Heart left ventricle (tissue), 13 donors: ENCODE measurements around the gene IFITM5.

Experiments
- POLR2A ChIP-seq, 2 donors: fragments of 450-650 bp; IDR thresholded peaks; one replicate each; pipeline ENCODE4 v1.6.1; 2017; ENCODE audit warnings: antibody characterized with exemption in 2 of 2, mild to moderate bottlenecking in 2 of 2, moderate library complexity in 2 of 2
- TF ChIP-seq, protein P1 (sequence below), 12 donors: fragments of 200-600 bp; sonication (generic) in 4 of 12; IDR thresholded peaks; one replicate each; pipeline versions ENCODE4 v1.5.0 to v1.8.0; 2018 to 2022; ENCODE audit warnings: antibody characterized with exemption in 12 of 12, mild to moderate bottlenecking in 5 of 12
- donor health status: ischemic (EF 13 %, LVEDD 7.1; RV severe dilation, severe dysfunction).
- donor health status: DM: no; HTN: yes; CAD: no.
- donor health status: DM: no; HTN: no; CAD: no.
- donor health status: ischemic (EF 25% LVEDD 6.9; RV normal size, moderate dysfunction).
- donor health status: ischemic (EF 25% LVEDD 5.7; RV mildly dilated, moderate dysfunction).
- donor health status: ischemic (EF 35%, LVEDD 5.7; RV mildly dilated, moderate dysfunction).
- donor health status: nonischemic (EF 11% LVEDD 7.7; RV severe dilation, severe dysfunction).
- donor health status: DM: yes; HTN: yes; CAD: no.
- donor health status: PGD.
- donor health status: ischemic (EF 29% LVEDD 5.4; RV normal size, mild dysfunction).
- donor health status: nonischemic (EF 23%, LVEDD 6.1; RV moderate dilation, normal function).

DNA sequence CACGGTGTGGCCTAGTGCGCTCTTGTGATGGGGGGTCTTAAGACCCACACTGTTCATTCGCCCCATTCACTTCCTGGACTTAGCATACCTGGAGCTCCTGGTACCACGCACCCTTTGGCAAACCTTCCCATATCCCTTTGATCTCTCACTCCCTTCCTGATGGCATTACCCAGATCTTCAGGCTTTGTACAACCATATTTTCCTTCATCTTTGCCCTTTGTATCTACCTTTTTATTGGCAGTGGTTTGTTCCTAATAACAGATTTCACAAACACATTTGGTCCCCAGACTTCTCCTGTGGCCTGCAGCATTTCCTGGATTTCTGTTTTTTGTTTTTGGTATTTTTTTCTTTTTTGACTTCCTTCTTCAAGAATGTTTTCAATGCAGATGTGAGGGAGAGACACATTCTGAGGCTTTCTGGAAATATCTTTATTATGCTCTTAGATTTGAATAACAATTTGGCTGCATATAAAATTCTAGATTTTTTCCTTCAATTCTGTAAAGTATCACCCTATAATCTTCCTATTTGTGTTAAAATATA is 37.4 kb upstream of the IFITM5 start:
- TF ChIP-seq, protein P1, sequence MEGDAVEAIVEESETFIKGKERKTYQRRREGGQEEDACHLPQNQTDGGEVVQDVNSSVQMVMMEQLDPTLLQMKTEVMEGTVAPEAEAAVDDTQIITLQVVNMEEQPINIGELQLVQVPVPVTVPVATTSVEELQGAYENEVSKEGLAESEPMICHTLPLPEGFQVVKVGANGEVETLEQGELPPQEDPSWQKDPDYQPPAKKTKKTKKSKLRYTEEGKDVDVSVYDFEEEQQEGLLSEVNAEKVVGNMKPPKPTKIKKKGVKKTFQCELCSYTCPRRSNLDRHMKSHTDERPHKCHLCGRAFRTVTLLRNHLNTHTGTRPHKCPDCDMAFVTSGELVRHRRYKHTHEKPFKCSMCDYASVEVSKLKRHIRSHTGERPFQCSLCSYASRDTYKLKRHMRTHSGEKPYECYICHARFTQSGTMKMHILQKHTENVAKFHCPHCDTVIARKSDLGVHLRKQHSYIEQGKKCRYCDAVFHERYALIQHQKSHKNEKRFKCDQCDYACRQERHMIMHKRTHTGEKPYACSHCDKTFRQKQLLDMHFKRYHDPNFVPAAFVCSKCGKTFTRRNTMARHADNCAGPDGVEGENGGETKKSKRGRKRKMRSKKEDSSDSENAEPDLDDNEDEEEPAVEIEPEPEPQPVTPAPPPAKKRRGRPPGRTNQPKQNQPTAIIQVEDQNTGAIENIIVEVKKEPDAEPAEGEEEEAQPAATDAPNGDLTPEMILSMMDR (IDR thresholded peaks at IDR 0.05): no peak
- no peak for TF ChIP-seq POLR2A (IDR thresholded peaks at IDR 0.05)
